GM18520 (cell line): ENCODE measurements around the gene TNS3.

Experiments
- ATAC-seq: cut with Tn5 transposase; IDR thresholded peaks from one replicate; pipeline ENCODE4 v1.9.1; 2021; ENCODE audit not compliant: unreplicated experiment

The TNS3 gene

DNA sequence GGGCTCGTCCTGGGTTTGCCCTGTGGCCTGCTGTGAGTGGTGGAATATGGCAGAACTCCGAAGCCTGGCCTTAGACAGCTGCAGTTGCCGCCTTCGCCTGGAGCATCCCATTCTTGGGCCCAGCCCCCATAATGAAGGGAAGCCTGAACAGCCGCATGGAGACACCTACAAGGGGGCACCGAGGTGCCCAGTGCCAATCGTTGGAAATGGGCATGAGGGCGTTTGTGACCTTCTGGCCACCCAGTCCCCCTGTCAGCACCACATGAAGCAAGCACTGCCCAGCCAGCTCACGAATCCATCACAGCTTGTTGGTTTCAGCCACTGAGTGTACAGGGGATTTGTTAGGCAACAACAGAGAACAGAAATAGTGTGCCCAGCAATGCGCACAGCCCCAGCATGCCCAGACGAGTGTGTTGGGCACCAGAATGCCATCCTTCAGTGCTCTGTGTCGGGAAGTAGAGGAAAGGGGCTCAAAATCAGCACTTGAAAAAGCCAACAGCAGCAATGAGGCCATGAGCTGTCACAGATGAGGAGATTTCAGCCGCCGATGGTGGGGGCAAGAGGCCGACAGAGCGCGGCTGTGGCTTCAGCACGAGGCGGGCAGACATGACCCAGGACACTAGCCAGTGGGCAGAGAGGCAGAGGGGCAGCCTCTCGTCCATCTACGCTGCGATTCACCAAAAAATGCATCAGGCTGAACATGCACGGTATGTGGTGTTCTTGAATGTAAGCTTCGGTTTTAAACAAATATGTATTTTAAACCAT is 91.2 kb downstream of the TNS3 start:
- no peak for ATAC-seq

DNA sequence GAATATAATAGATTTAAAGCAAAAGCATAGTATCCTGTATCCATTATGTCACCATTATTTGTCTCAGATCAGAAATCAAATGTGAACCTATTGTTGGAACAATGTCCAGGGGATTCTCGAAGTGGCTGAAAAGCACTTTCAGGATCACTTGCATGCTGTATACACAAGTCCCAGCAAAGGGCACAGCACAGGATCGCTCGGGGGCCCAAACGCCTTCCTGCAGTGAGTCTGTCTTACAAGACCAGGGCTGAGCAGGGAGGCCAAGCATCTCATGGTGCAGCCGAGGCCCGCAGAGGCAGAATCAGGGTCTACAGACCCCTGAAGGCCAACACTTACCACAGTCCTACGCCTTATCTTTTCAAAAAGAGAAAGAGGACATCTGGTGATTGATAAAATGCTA is 92.3 kb downstream of the TNS3 start:
- ATAC-seq: no peak

DNA sequence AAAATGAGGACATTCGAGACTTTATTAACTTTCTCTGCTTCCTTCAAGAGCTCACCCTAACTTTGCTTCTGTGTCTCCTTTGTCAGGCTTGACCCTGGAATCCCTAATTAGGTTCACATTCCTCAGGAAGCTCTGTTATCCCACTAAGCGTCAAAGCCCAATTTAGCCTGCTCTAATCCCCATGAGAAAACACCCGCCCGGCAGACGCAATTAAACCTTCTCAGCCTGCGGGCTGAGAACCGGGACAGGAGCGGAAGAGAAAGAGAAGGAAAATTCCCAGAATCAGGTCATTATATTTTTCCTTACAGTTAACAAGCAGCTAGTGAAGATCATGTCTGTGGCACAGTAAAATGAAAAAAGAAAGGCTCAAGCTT is 93.0 kb downstream of the TNS3 start:
- no peak for ATAC-seq

DNA sequence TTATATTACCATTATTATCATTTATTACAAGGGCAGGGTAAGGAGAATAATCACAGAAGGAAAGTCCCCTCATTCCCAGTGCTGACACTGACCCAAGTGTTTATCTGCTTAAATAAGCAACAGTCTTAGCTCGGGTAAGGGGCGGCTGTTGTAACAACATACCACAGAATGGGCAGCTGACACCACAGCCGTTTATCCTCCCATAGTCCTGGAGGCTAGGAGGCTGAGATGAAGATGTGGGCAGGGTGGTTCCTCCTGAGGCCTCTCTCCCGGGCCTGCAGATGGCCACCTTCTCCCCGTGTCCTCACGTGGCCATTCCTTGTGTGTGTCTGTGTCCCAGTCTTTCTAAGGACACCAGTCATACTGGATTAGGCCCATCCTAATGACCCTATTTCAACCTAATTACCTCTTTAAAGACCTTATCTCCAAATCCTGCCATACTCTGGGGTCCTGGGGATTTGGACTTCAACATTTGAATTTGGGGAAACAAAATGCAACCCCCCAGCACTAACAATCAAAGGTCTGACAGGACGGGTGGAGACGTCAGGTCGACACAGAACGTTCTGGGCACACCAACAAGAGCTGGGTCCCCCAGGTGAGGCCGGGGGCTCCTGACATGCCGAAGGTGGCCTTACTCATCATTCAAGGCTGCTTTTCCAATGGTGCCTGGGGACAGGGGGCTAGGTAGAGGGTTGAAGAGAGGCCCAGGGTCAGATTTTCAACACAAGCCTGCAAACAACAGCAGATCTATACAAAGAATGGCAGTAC is 93.5 kb downstream of the TNS3 start:
- no peak for ATAC-seq

DNA sequence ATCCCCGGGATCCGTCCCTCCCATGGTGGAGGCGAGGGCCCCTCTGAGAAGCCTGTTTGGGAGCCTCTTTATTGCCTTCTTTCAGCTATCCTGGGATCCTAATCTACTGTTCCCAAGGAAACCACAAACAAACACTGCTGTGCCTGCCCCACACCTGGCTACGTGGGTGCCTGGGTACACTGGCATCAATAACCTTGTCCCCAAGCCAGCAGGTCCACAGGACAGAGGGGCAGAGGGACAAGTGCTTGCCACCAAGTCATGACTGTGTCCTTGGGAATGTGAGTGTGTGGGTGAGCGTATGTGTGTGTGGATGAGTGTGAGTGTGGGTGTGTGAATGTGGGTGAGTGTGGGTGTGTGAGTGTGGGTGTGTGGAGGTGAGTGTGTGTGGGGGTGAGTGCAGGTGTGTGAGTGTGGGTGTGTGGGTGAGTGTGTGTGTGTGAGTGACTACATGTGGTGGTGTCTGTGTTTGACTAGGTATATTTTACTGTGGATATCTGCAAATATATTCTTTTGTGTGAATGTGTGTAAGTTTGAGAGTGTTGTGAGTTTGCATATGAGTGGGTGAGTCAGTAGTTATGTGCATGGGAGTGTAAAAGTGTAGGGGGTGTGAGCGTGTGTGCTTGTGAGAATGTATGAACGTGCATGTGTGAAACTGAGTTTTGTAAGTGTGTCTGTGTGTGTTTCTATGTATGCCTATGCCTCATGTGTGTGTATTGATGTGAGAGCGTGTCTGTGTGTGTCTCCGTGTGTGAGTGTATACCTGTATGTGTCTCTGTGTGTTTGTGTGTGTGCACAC is 96.1 kb downstream of the TNS3 start:
- ATAC-seq: no peak

DNA sequence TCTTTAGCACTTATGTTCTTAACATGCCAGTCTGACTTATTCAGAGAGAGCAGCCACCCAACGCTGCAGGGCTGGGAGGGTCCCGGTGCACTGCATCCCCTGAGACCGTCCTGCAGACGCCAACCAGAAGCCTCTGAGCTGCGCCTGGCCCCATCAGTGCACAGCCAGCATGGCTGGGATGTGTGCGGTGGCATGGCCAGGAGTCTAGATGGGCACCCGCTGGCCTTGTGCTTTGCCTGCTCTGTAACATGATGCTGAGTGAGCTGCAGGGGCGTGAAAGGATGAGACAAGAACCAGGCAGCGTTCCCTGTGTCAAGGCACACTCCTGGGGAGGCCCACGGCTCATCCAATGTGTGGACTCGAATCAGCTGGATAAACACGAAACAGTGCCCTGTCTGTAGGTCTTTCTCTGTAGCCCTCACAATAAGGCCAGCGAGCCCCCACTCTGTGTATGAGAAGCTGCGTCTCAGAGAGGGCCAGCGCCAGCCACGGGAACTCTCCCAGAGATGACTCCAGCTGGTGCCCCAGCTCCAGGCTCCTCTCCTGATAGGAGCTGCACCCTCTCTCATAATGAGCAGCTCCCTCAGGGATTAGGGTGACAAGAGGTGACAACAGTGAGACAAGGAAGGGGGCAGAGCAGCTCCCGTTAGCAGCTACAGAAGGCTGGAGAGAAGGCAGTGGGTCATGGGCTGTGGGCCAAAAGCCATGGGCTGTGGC is 96.8 kb downstream of the TNS3 start:
- no peak for ATAC-seq

DNA sequence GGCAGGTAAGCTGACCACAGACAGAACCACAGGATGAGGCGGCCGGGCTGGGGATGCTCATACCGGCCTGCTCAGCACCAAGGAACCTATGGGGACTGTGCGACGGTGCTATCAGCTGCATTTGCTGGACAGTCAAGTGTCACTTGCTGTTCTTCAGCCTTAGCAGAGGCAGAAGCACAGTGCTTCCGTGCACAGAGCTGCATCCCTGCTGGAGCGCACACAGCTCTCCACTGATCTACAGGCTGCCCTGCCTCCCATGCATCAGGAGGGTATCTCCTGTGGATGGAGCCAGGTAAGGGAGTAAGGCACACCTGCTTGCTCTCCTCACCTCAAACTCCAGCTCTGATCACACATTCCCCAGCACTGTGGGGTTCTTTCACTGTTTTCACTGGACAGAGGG is 97.5 kb downstream of the TNS3 start:
- ATAC-seq: no peak

DNA sequence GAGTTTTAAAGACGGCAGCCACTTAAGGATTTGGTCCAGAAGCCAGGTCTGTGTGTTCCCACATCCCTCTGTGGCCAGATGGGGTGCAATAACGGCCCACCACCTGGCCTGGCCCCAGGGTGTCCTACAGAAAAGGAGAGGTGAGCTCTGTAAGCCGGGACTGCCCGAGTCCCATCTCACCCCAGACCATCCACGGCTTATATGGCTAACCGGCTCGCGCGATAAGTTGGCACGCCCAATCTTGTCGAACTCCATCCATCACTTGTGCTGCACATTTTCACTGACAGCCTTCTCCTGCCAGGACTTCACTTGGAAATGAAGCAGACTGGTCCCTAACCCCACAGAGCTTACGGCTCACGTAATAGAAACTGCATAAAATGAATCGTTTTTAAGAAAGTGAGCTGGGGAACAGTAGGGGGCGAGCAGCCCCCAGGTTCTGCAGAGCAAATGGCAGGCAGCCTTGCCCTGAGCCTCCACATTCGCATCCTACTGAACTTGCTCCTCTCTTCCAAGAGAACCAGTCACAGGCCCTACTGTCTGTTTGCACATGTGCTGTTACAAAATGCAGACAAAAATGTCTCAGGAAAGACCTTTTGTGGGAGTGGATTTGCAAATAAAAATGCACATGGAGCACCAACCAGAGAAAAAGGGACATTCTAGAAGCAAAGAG is 98.2 kb downstream of the TNS3 start:
- no peak for ATAC-seq

DNA sequence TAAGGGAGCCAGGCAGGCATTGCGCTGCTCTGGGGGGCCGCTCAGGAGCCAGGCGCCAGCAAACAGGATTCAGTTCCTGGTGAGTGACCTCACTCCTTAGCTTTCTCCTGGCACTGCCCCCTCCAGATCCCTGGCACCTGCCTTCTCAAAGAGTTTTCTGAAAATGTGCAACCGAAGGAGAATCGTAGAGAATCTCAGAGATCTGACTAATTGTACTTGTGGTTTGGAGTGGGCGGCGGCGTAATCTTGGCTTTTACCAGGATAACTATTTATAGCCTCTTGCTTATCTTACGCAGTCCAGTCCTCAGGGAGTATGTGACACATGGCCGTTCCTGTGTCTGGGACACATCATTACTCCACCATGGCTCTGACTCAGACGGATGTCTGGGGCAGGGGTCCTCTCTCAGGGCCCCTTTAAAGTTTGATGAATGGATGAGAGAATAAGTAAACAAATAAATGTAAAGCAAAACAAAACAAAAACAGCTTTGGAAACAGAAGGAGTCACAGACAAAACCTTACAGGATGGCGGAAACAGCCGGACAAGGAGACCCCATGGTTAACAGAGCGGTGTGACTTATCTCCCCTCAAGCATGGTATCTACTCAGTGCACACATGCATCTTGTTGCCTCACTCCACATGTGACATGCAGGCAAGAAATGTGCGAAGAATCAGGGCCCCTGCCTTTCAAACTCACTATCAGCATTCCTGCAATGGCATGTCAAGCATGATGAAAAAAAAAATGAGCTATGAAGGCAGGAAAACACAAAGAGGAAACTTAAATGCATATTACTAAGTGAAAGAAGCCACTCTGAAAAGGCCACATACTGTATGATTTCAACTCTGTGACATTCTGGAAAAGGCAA is 99.7 kb downstream of the TNS3 start:
- ATAC-seq: no peak

DNA sequence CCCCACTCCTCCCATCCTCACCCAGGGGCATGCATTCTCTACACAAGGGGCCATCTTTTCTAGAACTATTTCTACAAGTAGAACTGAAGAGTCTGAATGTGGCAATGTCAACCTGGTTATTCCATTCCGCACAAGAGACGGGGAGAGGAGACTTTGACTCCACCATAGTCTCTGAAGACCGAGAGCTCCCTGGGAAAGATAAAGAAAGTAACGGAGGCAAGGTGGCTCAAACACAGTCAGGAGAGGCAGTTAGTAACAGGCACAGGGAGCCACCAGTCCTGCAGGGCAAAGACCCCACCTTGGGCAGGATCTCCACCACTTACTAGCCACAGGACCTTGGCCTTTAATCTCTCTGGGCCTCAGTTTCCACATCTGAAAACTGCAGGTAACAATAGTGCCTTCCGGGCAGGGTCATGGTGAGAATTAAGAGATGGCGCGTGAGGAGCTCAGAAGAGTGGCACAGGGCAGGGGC is 100.3 kb downstream of the TNS3 start:
- no peak for ATAC-seq

DNA sequence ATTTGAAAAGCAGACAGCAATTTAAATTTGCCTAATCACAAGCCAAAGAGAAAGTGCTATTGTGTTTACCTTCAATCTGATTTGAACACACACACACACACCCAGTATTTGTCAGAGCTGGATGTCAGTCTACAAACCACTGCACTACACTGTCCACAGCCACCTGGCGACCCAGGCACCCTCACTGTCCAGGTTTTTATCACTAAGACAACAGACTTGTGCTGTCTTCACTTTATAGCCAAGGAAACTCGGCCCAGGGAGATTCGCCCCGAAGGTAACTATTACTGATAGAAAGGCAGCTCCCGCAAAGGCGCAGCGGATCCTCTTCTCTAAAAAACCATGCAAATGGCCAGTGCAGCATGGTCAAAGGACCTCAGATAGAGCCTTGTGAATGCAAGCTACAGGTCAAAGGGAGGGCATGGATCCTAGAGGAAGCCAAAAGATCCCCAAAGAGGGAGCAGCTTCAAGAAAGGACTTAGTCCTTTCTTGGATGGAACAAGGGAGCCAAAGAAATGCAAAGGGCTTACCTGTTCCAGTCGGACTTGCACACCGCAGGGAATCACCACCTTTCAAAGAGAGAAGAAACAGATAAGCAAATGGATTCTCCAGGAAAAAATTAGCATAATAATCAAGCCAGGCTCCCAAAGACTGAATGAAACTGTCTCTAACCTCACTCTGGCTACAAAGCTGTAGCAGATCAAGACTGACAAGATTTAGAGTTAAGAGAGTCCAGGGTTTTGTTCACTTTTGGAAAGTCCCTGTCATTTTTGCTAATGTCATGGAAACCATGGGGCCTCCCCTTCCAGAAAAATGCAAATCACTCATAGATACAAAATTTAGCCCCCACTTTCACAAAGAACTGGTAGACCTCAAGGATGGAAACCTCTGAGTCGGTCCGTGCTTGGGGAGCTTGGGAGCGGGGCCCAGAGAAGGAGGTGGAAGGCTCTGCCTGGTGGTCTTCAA is 101.1 kb downstream of the TNS3 start:
- ATAC-seq: peak; percentile 49

DNA sequence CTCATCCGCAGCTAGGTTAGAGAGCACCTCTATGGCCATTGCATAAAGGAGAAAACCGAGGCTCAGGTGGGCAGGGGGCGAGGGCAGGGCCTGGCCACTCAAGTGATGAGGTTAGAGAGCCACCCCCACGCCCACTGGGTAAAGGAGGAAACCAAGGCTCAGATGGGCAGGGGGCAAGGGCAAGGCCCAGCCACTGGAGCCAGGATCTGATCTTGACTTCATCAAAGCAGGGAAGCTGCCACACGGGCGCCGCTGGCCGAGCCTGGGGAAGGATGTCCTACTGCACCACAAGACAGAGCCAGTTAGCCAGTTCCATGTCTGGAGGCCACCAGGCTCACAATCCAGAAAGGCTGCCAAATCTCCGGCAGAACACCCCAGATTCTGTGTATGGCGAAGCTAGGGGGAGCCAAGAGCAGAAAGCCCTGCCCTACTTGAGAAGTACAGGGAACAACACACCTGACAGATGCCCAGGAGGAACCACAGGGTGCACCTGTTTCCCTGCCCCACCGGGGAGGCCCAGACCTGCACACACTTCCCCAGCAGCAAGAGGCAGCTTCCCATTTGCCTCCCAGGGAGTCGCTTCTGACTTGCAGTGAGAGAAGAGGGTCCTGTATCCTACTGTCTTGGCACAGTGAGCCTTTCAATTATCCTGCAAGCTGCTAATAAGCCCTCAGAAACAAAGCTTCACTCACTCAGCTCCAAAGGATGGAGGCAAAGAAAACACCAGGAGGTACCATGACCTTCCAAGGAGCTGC is 101.9 kb downstream of the TNS3 start:
- ATAC-seq: no peak

DNA sequence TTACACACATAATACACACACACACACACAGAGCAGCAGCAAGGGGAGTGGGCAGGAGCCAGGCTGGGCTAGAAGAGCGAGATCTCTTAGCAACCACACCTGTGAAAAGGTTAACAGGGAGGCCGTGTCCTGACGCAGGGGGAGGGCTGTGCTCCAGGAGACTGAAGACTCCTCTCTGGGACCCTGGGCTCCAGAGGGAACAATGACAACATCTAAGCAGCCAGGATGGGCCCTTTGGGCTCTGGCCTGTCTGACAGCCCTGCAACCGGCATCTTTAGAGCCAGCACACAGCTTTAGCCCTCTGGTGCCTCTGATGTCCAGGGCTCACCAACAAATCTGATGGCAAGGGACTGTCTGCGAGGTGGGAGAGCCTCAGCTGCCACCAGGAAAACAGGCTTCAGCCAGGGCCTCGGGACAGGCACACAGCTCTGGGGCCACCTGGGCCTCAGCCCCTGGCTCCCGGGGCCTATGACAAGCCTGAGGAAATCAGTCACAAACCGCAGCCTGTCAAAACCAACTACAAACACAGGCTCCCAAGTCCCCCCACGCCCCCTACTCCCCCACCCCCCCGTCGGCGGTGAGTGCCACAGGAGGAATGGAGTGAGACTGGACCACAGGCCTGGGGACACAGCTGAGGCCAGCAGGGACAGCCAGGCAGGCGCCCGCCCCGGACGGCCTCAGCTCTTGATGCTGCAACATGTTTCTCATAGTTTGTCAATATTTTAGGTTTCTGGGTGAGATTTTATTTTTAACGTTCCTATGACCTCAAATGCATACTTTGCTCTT is 102.8 kb downstream of the TNS3 start:
- no peak for ATAC-seq

DNA sequence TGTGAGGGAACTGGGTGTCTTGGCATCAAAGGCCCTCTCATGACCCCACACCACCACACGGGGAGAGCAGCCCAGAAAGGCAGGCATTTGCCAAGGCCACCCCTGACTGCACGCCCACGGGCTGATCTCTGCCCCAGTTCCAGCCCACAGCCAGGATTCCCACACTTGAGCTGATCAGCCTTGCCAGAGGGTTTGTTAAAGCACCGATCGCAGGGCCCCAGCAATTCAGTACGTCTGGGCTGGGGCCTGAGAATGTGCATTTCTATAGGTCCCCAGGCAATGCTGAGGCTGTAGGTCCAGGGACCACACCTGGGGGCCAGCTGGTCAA is 103.9 kb downstream of the TNS3 start:
- no peak for ATAC-seq

DNA sequence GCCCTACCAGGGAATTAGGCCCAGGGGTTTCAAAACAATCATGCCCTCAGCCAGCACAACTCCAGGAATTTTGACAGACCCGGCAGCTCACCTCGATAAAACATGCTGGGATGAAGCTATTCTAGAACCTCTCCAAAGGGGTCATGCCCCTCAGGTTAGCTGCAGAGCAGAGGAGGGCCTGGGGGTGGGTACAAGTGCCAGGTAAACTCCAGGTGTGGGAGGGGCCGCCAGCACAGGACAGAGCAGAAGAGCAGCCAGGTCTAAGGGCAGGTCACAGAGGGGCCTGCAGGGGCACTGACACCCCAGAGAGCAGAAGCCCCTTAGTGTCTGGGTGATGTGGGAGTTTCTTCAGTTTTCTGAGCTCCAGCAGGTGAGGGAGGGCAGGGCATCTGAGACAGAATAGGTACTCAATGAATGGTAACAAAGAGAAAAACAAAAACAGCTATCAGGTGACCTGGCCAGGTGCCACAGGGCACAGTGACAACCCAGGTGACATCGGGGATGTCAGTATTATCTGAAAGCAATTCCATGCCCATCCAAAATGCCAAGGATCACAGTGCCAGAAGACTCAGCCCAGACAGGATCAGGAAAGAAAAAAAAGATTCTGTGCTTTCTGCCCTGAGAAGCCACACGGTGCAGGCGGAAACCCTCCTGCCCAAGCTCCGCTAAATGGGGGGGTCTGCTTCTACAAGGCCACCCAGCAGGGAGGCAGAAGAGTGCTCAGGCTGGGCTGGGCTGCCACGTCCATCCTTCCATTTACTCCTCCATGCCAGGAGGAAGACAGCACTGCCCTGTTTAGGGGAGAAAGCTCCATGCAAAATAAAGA is 104.5 kb downstream of the TNS3 start:
- ATAC-seq: no peak

DNA sequence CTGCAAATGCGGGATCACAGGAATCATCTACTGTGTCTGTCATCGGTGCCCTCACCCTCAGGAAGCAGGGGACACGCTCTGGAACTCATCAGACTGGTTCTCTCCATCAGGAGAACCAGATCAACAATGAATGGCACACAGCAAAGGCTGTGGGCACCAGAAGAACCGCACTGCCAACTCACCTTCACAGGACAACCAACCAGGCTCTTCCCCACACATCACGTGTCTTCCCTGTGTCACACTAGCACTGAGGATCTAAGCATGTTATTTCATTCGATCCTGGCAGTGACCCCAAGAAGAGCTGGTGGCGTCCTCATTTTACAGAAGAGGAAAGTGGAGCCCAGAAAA is 106.1 kb downstream of the TNS3 start:
- ATAC-seq: no peak
